Spleen (tissue), 7 donors: Measurements from ENCODE around the gene EGFR.
A peak's percentile ranks its signal among the peaks of the same experiment; 100 is the strongest.

ENCODE experiments used
- POLR2A ChIP-seq, 3 donors: fragments of 450-650 bp; IDR thresholded peaks; one replicate each; pipeline ENCODE4 v1.5.1; 2017; ENCODE audit warnings: antibody characterized with exemption in 3 of 3, mild to moderate bottlenecking in 1 of 3
- POLR2AphosphoS5 ChIP-seq, 3 donors: sonication (generic); formaldehyde crosslinking; IDR thresholded peaks; one replicate each; pipeline ENCODE4 v1.5.1; 2017; ENCODE audit warnings: antibody characterized with exemption in 3 of 3
- TF ChIP-seq, protein P1 (sequence below), 11 experiments: fragments of 200-600 bp in 7 of 11; fragments of 450-650 bp in 4 of 11; sonication (generic) in 4 of 11; IDR thresholded peaks in 8 of 11; conservative IDR thresholded peaks in 3 of 11; 1 replicate in 7 of 11; 2 replicates in 4 of 11; pipeline versions ENCODE4 v1.4.0 to v1.8.0; 2016 to 2021; ENCODE audit warnings: antibody characterized with exemption in 11 of 11, inconsistent platforms in 4 of 11, mild to moderate bottlenecking in 1 of 11
- donor health status: DM: no; HTN: no; CAD: no; lungs with moderate emphysema.
- donor health status: DM: no; HTN: no; CAD: no.
- donor health status: DM: no; HTN: no; CAD: no.

GRCh38 chr7:55086413-55087201 lies 67.8 kb downstream of the EGFR start:
- TF ChIP-seq, protein P1, sequence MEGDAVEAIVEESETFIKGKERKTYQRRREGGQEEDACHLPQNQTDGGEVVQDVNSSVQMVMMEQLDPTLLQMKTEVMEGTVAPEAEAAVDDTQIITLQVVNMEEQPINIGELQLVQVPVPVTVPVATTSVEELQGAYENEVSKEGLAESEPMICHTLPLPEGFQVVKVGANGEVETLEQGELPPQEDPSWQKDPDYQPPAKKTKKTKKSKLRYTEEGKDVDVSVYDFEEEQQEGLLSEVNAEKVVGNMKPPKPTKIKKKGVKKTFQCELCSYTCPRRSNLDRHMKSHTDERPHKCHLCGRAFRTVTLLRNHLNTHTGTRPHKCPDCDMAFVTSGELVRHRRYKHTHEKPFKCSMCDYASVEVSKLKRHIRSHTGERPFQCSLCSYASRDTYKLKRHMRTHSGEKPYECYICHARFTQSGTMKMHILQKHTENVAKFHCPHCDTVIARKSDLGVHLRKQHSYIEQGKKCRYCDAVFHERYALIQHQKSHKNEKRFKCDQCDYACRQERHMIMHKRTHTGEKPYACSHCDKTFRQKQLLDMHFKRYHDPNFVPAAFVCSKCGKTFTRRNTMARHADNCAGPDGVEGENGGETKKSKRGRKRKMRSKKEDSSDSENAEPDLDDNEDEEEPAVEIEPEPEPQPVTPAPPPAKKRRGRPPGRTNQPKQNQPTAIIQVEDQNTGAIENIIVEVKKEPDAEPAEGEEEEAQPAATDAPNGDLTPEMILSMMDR (IDR thresholded peaks at IDR 0.05 in 8 of 11, conservative IDR thresholded peaks at IDR 0.05 in 3 of 11): peak in 2 of 11 experiments; percentile 13 to 16
- no peak for TF ChIP-seq POLR2A (IDR thresholded peaks at IDR 0.05)
- TF ChIP-seq POLR2AphosphoS5 (IDR thresholded peaks at IDR 0.05): peak; percentile 33 to 77 (median 69)
